GM21360 (cell line): ENCODE data around the gene GART.
"Not testable (repeated sequence)": the region's sequence is repeated elsewhere in the genome, so short reads cannot be mapped to it uniquely, and the experiment has no call there.

Experiments used
- ATAC-seq: cut with Tn5 transposase; IDR thresholded peaks from one replicate; pipeline ENCODE4 v1.9.1; 2021; ENCODE audit warnings: mild to moderate bottlenecking, moderate library complexity; ENCODE audit not compliant: unreplicated experiment

The GART gene

DNA sequence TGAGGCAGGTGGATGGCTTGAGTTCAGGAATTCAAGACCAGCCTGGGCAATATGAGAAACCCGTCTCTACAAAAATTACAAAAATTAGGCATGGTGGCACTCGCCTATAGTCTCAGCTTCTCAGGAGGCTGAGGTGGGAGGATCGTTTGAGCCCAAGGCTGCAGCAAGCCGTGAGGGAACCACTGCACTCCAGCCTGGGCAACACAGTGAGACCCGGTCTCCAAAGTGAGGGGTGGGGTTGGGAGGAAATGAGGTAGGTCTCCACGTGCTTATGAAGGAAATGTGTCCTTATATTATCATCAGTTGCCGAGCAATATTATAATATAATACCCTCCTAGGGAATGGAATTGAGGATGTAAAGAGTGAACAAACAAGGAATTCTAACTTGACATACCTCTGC is 64.9 kb downstream of the GART start:
- no peak for ATAC-seq

DNA sequence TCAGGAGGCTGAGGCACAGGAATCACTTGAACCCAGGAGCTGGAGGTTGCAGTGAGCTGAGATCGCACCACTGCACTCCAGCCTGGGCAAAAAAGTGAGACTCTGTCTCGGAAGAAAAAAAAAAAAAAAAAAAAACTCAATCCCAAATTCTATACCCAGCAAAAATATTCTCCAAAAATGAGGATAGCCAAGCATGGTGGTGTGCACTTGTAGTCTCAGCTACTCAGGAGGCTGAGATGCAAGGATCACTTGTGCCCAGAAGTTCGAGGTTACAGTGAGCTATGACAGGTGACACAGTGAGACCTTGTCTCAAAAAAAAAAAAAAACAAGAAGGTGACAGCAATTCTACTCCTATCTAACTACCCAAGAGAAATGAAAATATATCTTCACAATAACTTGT is 68.6 kb downstream of the GART start:
- no peak for ATAC-seq

DNA sequence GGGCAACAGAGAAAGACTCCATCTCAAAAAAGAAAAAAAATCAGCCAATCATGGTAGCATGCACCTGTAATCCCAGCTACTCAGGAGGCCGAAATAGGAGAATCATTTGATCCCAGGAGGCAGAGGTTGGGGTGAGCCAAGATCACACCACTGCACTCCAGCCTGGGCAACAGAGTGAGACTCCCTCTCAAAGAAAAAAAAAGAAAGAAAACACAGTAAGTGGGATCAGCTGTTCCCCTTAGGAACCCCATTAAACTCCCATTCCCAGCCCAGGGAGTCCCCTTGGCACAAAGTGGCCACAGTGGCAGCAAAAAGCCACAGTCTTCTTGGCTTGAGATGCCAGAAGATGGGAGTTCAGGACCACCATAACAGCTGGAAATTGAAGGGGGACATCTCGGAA is 71.2 kb downstream of the GART start:
- no peak for ATAC-seq

DNA sequence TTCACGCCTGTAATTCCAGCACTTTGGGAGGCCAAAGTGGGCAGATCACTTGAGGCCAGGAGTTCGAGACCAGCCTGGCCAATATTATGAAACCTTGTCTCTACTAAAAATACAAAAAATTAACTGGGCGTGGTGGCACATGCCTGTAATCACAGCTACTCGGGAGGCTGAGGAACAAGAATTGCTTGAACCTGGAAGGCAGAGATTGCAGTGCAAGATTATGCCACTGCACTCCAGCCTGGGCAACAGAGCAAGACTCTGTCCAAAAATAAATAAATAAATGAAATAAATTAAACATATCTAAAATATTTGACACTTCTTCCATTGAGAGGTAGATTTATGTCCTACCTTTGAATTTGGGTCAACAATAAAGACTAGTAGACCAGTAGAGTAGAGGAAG is 72.7 kb downstream of the GART start:
- ATAC-seq, result not testable (repeated sequence)

DNA sequence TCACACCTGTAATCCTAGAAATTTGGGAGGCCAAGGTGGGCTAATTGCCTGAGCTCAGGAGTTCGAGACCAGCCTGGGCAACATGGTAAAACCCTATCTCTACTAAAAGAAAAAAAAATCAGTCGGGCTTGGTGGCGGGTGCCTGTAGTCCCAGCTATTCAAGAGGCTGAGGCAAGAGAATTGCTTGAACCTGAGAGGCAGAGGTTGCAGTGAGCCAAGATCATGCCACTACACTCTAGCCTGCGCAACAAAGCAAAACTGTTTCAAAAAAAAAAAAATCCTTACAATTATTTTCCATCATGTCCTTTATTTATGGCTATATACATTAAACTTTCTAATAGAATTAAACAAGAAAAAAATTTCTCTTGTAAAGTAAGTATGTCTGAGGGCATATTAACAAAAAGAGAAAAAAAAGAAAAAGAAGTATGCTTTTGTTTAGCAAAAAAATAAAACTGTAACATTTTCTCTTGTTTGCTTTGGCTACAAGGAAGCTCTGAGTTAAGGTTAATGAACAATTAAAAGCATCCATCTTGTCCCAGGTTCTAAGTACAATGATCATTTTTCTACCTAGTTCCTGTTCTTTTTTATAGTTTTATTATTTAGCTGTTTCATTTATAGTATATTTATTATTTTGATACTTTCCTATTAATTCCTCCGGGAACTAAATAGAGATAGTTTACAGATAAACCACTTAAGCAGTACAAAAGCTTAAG is 80.2 kb downstream of the GART start:
- ATAC-seq, result no peak

DNA sequence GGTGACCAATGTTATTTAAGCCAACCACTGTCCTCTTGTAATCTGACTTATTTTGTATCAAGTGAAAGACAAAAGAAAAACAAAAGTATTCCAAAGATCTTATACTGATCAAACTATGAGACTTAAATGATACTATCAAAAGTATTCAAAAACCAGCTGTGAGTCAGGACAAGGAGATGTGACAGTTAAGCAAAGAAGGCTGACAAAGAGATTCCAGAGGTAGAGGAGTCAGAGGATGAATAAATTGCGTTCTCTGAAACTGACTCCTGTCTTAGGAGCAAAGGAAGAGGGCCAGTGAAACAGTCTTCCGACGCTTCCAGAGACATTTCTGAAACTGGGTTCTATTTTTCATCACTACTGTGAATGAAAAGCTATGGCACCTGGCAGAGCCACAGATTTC is 83.1 kb downstream of the GART start:
- ATAC-seq, result no peak

DNA sequence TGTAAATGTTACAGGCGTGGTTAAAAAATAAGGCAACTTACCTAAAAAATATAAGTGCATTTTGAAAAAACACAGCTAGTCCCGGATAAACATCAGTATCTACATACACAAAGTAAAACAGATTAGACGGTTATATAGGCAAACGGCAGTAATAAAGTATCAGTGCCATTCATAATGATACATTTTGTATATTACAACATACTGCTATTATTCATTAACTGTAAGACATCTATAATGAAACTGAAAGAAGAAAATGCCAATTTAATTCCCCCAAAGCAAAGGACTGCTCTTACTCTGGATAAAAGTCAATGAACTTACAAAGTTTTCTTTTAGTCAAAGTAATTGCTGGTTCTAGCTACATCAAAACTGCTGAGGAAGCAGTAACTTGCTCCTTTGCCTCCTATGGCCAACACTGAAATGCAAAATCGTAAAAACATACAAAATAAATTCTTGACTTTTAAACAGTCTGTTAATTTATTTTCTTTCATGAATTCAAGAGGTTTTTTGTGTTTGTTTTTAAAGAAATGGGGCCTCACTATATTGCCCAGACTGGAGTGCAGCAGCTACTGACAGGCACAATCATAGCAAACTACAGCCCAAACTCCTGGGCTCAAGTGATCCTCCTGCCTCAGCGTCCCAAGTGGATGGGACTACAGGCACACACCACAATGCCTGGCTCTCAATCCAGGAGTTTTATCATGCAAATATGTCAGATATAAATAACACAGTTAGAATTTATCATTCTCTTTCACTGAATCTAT is 86.1 kb downstream of the GART start:
- ATAC-seq, result no peak
